D341Med (cell line): Measurements from ENCODE around the gene NKD2.

Experiments used
- DNase-seq: peaks from one replicate; pipeline ENCODE4 v3.0.0; 2012; ENCODE audit warnings: low spot score

The NKD2 gene

DNA sequence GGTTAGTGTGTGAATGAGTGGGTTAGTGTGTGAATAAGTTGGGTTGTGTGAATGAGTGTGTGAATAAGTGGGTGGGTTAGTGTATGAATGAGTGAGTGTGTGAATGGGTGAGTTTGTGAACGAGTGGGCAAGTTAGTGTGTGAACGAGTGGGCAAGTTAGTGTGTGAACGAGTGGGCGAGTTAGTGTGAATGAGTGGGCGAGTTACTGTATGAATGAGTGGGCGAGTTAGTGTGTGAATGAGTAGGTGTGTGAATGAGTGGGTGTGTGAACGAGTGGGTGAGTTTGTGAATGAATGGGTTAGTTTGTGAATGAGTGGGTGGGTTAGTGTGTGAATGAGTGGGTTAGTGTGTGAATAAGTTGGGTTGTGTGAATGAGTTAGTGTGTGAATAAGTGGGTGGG, 34.7 kb downstream of the NKD2 start:
- no peak for DNase-seq

GRCh38 chr5:1044117-1044516, 35.5 kb downstream of the NKD2 start:
- no peak for DNase-seq

GRCh38 chr5:1045960-1046560, 37.5 kb downstream of the NKD2 start:
- DNase-seq = no peak

GRCh38 chr5:1047332-1047965, 38.8 kb downstream of the NKD2 start:
- DNase-seq = no peak

DNA sequence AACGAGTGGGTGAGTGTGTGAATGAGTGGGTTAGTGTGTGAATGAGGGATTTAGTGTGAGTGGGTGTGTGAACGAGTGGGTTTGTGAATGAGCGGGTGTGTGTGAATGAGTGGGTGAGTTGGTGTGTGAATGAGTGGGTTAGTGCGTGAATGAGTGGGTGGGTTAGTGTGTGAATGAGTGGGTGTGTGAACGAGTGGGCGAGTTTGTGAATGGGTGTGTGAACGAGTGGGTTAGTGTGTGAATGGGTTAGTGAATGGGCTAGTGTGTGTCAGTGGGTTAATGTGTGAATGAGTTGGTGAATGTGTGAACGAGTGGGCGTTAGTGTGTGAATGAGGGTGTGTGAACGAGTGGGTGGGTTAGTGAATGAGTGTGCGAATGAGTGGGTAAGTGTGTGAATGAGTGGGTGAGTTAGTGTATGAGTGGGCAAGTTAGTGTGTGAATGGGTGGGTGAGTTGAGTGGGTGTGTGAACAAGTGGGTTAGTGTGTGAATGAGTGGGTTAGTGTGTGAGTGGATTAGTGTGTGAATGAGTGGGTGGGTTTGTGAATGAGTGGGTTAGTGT, 39.6 kb downstream of the NKD2 start:
- no peak for DNase-seq

- DNase-seq = no peak
Observed at GRCh38 chr5:1048861-1049838, 40.5 kb downstream of the NKD2 start.

DNA sequence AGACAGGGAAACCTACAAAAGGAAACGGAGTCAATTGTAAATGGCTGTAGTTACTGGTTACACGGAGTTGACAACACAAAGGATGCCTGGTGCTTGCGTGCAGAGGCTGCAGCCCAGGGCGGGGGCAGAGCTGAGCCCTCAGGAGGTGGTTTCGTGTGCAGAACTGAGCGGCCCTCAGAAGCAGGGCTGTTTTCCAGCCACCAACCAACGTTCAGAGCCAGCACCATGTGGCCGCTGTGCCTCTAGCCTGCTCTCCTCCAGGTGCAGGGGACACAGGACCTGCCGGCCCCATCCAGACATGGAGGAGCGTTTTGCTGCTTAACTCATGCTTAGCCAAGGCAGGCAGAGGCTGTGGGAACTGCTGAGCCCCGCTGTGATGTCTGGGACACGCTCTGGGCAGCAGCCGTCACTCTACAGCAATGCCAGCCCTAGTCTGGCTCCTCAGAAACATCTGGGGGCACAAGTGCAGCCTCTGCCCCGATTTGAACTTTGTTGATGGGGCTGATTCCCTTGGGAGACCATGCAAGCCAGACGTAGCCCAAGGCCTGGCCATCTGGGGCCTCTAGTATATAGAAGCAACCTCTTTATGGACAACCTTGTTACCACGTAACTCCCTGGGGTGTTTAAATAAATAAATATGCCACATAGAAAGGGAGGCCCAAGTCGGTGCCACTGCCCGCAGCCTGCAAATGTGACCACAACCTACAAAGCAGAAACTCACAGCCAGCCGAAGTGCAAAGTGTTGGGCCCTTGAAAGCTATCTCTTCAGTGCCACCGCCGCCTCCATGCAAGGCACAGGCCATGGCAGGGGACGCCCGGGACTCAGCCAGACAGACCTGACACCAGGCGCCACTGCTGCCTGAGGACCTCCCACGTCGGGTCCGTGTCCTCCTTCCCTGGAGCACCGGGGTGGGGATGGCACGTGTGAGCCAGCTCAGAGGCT, 42.1 kb downstream of the NKD2 start:
- DNase-seq = no peak

GRCh38 chr5:1051366-1051720, 42.7 kb downstream of the NKD2 start:
- DNase-seq = no peak

GRCh38 chr5:1052076-1052475, 43.5 kb downstream of the NKD2 start:
- DNase-seq = no peak

DNA sequence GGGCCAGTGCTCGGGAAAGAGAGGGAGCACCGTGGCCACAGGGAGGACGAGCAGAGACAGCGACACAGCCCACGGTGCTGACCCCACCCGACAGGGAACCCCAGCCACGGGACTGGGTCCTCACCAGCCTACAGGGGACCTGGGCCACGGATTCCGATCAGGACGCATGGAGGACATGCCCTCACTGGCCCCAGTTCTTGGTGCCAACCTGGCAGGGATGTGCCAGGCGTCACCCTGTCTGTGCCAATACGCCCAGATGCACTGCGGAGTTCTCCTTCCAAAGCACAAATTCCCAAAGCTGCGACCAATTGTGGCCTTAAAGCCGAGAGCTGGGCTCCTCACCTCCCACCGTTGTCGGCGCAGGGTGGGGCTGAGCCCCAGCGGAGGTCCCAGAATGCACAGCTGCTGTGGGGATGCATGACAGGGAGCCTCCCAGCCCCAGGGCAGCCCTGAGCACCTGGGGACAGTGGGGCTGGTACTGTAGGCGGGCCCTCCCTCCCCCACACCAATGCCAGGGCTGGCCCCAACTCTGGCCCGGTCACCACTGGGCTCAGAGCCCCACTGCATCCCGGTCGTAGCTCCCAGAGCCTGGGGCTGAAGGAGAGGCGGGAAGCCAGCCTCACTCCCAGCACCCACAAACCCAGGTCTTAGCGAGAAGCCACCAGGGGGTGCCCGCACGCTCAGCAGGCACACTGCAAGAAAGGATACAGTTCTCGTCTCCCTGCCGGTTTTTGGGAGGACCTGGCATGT, 44.2 kb downstream of the NKD2 start:
- no peak for DNase-seq

DNA sequence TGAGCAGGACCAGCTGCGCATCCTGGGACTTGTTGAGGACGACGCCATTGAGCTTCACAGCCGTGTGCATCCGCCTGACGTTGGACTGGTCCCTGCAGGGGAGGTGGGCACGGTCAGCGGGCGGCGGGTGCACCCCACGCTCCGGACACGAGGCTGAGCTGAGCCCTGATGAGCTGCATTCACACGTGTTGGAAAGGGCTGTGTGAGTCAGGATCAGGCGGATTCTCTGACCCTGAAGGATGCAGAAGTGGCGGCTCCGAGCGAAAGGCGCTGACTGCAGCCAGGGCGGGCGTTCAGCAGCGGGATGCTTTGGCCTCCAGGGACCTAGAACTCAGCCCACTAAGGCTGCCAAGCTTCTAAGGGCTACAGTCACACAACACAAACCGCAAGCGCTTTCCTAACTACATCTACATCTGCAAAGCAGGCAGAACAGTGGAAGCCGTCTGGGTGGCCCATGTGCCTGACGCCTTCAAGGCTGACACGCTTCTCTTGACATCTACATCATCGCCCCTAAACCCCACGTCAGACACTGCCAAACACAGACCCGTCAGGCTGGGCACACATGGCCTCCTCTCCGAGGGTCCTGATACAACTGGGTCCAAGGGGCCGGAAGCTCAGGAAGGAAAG, 44.9 kb downstream of the NKD2 start:
- DNase-seq = no peak

DNA sequence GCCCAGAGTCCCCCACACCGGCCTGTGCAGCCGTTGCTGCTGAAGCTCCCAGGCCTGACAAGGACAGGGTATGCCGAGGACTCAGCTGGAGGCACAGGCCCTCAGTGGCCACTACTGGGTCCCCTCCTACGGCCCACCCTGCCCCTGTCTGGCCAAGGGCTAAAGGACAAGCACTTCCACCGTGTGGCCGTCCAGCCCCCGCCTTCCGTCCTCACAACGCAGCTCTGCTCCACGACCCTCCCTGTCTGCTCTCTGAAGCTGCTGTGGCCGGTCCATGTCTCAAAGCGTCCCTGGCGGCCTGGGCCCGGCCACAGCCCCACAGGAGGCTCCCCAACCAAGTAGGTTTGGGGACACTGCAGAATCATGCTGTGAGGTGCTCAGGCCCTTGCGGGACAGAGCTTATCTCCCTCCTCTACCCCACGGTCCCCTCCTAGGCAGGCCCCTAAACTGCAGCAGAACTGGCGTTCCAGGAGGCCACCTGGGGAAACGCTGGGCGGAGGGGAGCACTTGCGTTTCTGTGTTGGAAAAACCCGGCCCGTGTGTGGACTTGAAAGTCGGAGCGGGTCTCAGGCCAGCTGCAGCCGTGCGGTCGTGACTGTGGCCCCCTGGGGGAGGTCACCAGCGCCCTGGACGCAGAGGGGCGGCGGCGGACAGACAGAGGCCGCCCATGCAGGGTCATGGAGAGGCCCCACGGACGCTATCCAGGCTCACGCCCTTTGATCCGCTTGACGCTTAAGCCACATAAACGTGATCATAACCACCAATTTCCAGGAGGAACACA, 45.6 kb downstream of the NKD2 start:
- no peak for DNase-seq

- DNase-seq = no peak
Observed at GRCh38 chr5:1054799-1055775, 46.5 kb downstream of the NKD2 start.

GRCh38 chr5:1055896-1056610, 47.5 kb downstream of the NKD2 start:
- no peak for DNase-seq

DNA sequence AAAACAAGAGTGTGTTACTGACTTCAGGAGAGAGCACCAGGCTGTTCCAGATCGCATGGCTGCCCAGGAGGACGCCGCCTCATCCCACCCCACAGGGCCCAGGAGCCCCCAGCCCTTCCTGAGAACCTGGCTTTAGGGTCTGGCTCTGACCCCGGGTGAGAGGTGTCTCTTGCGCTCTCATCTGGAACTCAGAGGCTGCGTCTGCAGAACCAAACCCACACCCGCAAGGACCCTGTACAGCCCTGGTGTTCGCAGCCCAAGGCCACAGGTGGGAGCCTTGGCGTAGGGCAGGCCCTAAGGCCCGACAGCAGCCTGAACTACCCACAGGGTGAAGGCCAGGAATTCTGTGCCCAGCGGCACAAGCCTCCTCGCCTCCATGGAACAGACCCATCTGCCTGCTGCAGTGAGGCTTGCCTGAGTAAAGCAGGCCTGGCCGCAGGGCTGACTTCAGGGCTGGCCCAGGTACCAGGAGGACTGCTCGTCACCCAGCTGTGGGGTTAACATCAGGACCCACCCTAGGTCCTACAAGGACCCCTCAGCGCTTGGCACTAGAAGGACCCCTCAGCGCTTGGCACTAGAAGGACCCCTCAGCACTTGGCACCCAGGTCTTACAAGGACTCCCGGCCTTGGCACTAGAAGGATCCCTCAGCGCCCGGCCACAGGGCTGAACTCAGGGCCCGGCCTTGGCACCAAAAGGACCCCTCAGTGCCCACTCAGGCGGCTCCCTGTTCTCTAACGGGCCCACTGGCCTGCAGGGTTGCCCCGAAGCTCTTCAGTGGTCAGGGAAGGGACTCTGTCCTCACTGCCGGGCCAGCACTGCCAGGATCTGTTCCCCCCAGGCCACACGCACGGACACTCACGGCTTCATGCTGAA, 48.2 kb downstream of the NKD2 start:
- no peak for DNase-seq

GRCh38 chr5:1057485-1058082, 49.0 kb downstream of the NKD2 start:
- no peak for DNase-seq
